Measurements from ENCODE around the gene PUS10.

DNA sequence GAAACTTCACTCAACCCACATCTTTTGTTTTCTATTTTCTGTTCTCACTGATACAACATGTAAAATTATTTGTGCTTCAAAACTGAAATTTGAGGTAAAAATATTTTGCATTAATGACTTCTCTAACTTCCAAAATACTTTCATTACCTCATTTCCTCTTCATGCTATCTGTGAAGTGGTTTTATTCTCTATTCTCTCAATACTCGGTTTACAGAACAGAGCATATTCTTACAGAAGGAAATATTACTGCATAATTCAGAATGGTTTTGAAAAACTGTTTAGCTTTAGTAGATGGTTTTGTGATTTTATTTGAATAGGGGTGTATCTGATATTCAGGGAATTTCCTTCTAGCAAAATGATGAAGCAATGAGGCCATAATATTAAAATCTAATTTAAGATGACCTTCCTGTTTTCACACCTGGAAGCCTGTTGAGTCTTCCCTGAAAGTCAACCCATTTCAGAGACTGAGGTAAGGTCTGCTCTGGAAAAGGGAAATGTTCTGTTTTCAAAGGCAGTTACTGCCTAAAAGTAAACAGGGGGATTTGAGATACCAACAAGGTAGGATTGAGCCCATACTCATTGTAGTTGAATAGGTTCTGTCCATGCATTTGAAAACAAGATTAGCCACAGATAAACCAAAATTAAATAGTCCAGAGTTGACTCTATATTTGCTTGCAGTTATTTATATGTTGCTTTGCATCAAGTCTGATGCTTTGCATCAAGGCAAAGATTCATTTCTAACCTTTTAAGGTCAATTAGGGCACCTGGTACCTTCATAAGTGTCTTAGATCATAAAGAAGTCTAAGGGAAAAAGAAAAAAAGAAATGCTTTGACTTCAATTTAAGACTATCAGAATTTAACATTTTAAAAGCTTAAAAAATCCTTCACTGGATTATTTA lies 51.3 kb downstream of the PUS10 start:
- TF ChIP-seq POLR2AphosphoS5 (IDR thresholded peaks at IDR 0.05) = no peak
- no peak for TF ChIP-seq POLR2A (IDR thresholded peaks at IDR 0.05)
